Endothelial cell of umbilical vein (primary cell): ENCODE results near the gene CCDC54. TPM values are rescaled to one million over a fixed set of nuclear protein-coding genes. Genes with fewer than 3 reads are reported as not detected.
A peak's percentile ranks its signal among the peaks of the same experiment; 100 is the strongest.

Source experiments
- BruUV-seq: library from RNA; stranded (reverse); fragments of 400-500 nt; replicated peaks from 2 replicates; lab custom pipeline; 2021; lab: Mats Ljungman, UMichigan
- CTCF ChIA-PET: fragments of 300-600, 350-600 bp; sonication (Branson Sonifier 250); formaldehyde crosslinking; loops from one replicate; lab custom pipeline; 2021; ENCODE audit warnings: antibody characterized with exemption, inconsistent platforms; lab: Charles Lee
- POLR2A ChIA-PET: fragments of 300-600, 350-600 bp; sonication (Branson Sonifier 250); formaldehyde crosslinking; loops from one replicate; lab custom pipeline; 2021; ENCODE audit warnings: antibody characterized with exemption, inconsistent platforms; lab: Charles Lee
- DNase-seq: peaks from one replicate; pipeline ENCODE4 v3.0.0-alpha.2; 2011; ENCODE audit warnings: low read depth, low spot score
- FAIRE-seq: peaks from 2 replicates; lab custom pipeline; 2011; peaks lifted over from hg19 to GRCh38; lab: Jason Lieb, UNC
- H2AFZ ChIP-seq: 2 replicates; pipeline ENCODE4 v1.6.0; 2012; ENCODE audit warnings: low read depth, low read length, control low read depth, inconsistent platforms
- H3K27ac ChIP-seq: 2 replicates; pipeline ENCODE4 v1.5.1; 2011; ENCODE audit warnings: low read depth, mild to moderate bottlenecking, control low read depth, low read length, moderate library complexity; ENCODE audit not compliant: insufficient read depth
- H3K27me3 ChIP-seq, 2 experiments: 2 replicates each; pipeline versions ENCODE4 v1.6.0 to v1.6.1; 2011; ENCODE audit warnings: low read length in 2 of 2, mixed read lengths in 1 of 2; ENCODE audit not compliant: control insufficient read depth in 2 of 2, insufficient read depth in 2 of 2
- H3K36me3 ChIP-seq, 2 experiments: 2 replicates in 1 of 2; 3 replicates in 1 of 2; pipeline ENCODE4 v1.5.1; 2011; ENCODE audit warnings: low read length in 2 of 2, mild to moderate bottlenecking in 1 of 2, moderate library complexity in 1 of 2; ENCODE audit not compliant: control insufficient read depth in 2 of 2, insufficient read depth in 2 of 2; ENCODE audit errors: extremely low read depth in 1 of 2
- H3K4me1 ChIP-seq: 3 replicates; pipeline ENCODE4 v1.5.1; 2011; ENCODE audit warnings: mild to moderate bottlenecking, low read length; ENCODE audit not compliant: control insufficient read depth, insufficient read depth; ENCODE audit errors: extremely low read depth
- H3K4me2 ChIP-seq: 2 replicates; pipeline ENCODE4 v1.6.1; 2011; ENCODE audit warnings: low read length, control low read depth, mixed read lengths; ENCODE audit not compliant: insufficient read depth
- H3K4me3 ChIP-seq, 3 experiments: fragments of 200-600 bp in 1 of 3; sonication (generic), shearing (Covaris generic) in 1 of 3; replicated peaks in 1 of 3; 2 replicates each; pipeline ENCODE4 v1.5.1; 2011 to 2016; ENCODE audit warnings: control low read depth in 3 of 3, low read length in 3 of 3, mild to moderate bottlenecking in 2 of 3, inconsistent platforms in 1 of 3, low read depth in 1 of 3, moderate library complexity in 1 of 3; ENCODE audit not compliant: insufficient read depth in 1 of 3
- H3K79me2 ChIP-seq: 2 replicates; pipeline ENCODE4 v1.6.0; 2012; ENCODE audit warnings: low read length, inconsistent platforms; ENCODE audit not compliant: control insufficient read depth, insufficient read depth
- H3K9ac ChIP-seq: replicated peaks from 2 replicates; pipeline ENCODE3; 2011; ENCODE audit warnings: low read length, control low read depth; ENCODE audit not compliant: insufficient read depth; ENCODE audit errors: extremely low read depth
- H3K9me1 ChIP-seq: replicated peaks from 3 replicates; pipeline ENCODE4 v1.6.0; 2011; ENCODE audit warnings: mild to moderate bottlenecking, low read length; ENCODE audit not compliant: control insufficient read depth, insufficient read depth; ENCODE audit errors: extremely low read depth
- H3K9me3 ChIP-seq: replicated peaks from 2 replicates; pipeline ENCODE4 v1.5.1; 2012; ENCODE audit warnings: low read length, inconsistent platforms; ENCODE audit not compliant: control insufficient read depth, insufficient read depth
- H4K20me1 ChIP-seq: replicated peaks from 2 replicates; pipeline ENCODE3; 2011; ENCODE audit warnings: mild to moderate bottlenecking, low read length; ENCODE audit not compliant: control insufficient read depth, insufficient read depth; ENCODE audit errors: extremely low read depth
- EZH2 ChIP-seq: IDR thresholded peaks from 2 replicates; pipeline ENCODE4 v1.6.1; 2012; ENCODE audit warnings: borderline replicate concordance, low read depth, mild to moderate bottlenecking, moderate library complexity, low read length, inconsistent platforms; ENCODE audit not compliant: severe bottlenecking
- FOS ChIP-seq: IDR thresholded peaks from 2 replicates; pipeline ENCODE4 v1.6.1; 2011; ENCODE audit warnings: mild to moderate bottlenecking, low read length, moderate library complexity, borderline replicate concordance; ENCODE audit not compliant: insufficient read depth
- GATA2 ChIP-seq: IDR thresholded peaks from 2 replicates; pipeline ENCODE4 v1.7.0; 2011; ENCODE audit warnings: low read depth, mild to moderate bottlenecking, moderate library complexity, mixed read lengths, low read length; ENCODE audit not compliant: insufficient read length, insufficient read depth
- JUN ChIP-seq: IDR thresholded peaks from 2 replicates; pipeline ENCODE4 v1.6.1; 2011; ENCODE audit warnings: borderline replicate concordance, low read depth; ENCODE audit not compliant: insufficient read length, insufficient read depth
- MYC ChIP-seq: IDR thresholded peaks from one replicate; pipeline ENCODE4 v1.6.1; 2011; ENCODE audit warnings: mild to moderate bottlenecking, low read depth, low read length
- POLR2A ChIP-seq: IDR thresholded peaks from 2 replicates; pipeline ENCODE4 v1.6.1; 2012; ENCODE audit warnings: low read depth, mild to moderate bottlenecking, control low read depth, low read length
- POLR2AphosphoS5 ChIP-seq: IDR thresholded peaks from 2 replicates; pipeline ENCODE4 v1.6.1; 2012; ENCODE audit warnings: low read depth, mild to moderate bottlenecking, control low read depth, low read length, moderate library complexity; ENCODE audit not compliant: insufficient read depth
- dilution Hi-C: fragments of 300-500 bp; cut with MboI; formaldehyde crosslinking; loops from one replicate; pipeline ENCODE4 v1.15.0; 2019; ENCODE audit warnings: low sequenced_read_pairs; ENCODE audit not compliant: extremely low pct_ligation_motif_present
- intact Hi-C: fragments of 100-400 bp; cut with micrococcal nuclease; formaldehyde crosslinking; loops from one replicate; pipeline ENCODE4 v1.10.0; 2022
- polyA plus RNA-seq, 4 experiments: library from polyadenylated mRNA; depleted of rRNA in 3 of 4; stranded (reverse) in 3 of 4; unstranded in 1 of 4; fragments of >200 nt; gene quantifications; 2 replicates each; pipeline versions ENCODE4 v1.2.1 to v1.2.3, GENCODE V29; 2011 to 2012; ENCODE audit warnings: missing spikeins in 1 of 4
- total RNA-seq: library from RNA; stranded (reverse); gene quantifications from 2 replicates; pipeline ENCODE4 v1.2.3, GENCODE V29; 2021
- TF ChIP-seq, protein P1 (sequence below): IDR thresholded peaks from 2 replicates; pipeline ENCODE4 v1.6.1; 2011; ENCODE audit not compliant: insufficient read depth, insufficient read length
- TF ChIP-seq, protein P2 (sequence below), 2 donors: IDR thresholded peaks; 1 replicate in 1 of 2; 2 replicates in 1 of 2; pipeline ENCODE4 v1.5.1; 2011; ENCODE audit warnings: low read length in 2 of 2, mild to moderate bottlenecking in 2 of 2, moderate library complexity in 2 of 2, control low read depth in 1 of 2, inconsistent platforms in 1 of 2, low read depth in 1 of 2; ENCODE audit not compliant: insufficient read depth in 1 of 2; ENCODE audit errors: extremely low read depth in 1 of 2

CCDC54 gene
- total and polyA plus RNA-seq, 2 donors (not counting 3 experiments of a cell fraction or from before 2014, with no cell fraction given): not detected

DNA sequence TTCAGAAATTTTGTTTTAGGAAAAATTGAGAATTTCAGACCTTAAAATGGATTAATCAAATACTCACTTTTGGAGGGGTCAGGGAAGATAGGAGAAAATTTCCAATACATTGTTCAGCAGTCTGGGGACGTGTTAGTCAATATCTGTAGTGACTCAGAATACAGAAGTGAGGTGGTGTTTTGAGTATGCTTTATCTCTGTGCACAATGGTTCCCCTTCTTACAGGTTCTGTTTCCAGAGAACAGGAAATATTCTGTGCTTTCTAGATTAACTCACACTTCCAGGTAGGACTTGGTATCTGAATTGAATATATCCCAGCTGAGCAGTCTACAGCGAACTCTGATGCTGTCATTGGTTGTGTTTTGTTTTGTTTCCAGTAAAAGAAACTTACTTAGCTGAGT lies 30.7 kb upstream of the CCDC54 start:
- H2AFZ ChIP-seq: no peak overlapping the region
- H4K20me1 ChIP-seq: no peaks in the 10 kb centered on the region
- H3K27me3 ChIP-seq: no peaks in the 10 kb centered on the region
- no peak overlapping the region for H3K27ac ChIP-seq
- CTCF ChIA-PET: interaction anchor here (1.0 kb wide), 1 partner anchor 74 kb away, joined by 3 read pairs; no protein-coding TSS in a partner anchor
- no peaks in the 10 kb centered on the region for H3K79me2 ChIP-seq
- no TSS peak for BruUV-seq
- no peak overlapping the region for H3K4me3 ChIP-seq
- dilution Hi-C loops (no loop called here), intact Hi-C loops (no loop called here)
- H3K4me1 ChIP-seq: no peaks in the 10 kb centered on the region
- H3K9me3 ChIP-seq: no peaks in the 10 kb centered on the region
- POLR2A ChIA-PET: no interaction called here
- no peaks in the 10 kb centered on the region for H3K36me3 ChIP-seq
- no peak overlapping the region for H3K4me2 ChIP-seq
- no peaks in the 10 kb centered on the region for H3K9me1 ChIP-seq
- FAIRE-seq (no peak), DNase-seq (peak; percentile 15)
- no peak overlapping the region for H3K9ac ChIP-seq
- TF ChIP-seq EZH2 (no peak), MYC (no peak), GATA2 (no peak), JUN (no peak), POLR2A (no peak), POLR2AphosphoS5 (no peak), FOS (no peak)
- TF ChIP-seq, protein P1, sequence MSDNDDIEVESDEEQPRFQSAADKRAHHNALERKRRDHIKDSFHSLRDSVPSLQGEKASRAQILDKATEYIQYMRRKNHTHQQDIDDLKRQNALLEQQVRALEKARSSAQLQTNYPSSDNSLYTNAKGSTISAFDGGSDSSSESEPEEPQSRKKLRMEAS: no peak
- TF ChIP-seq, protein P2, sequence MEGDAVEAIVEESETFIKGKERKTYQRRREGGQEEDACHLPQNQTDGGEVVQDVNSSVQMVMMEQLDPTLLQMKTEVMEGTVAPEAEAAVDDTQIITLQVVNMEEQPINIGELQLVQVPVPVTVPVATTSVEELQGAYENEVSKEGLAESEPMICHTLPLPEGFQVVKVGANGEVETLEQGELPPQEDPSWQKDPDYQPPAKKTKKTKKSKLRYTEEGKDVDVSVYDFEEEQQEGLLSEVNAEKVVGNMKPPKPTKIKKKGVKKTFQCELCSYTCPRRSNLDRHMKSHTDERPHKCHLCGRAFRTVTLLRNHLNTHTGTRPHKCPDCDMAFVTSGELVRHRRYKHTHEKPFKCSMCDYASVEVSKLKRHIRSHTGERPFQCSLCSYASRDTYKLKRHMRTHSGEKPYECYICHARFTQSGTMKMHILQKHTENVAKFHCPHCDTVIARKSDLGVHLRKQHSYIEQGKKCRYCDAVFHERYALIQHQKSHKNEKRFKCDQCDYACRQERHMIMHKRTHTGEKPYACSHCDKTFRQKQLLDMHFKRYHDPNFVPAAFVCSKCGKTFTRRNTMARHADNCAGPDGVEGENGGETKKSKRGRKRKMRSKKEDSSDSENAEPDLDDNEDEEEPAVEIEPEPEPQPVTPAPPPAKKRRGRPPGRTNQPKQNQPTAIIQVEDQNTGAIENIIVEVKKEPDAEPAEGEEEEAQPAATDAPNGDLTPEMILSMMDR (IDR thresholded peaks at IDR 0.05; ENCODE audit: extremely low read depth in 1 of 2, insufficient read depth in 1 of 2, low read depth in 1 of 2, low read length in 2 of 2): no peak
